GM10266 (cell line): ENCODE data around the gene RANGAP1.
A peak's percentile ranks its signal among the peaks of the same experiment; 100 is the strongest.

Experiments
- DNase-seq: peaks from one replicate; pipeline ENCODE4 v3.0.0; 2012; ENCODE audit errors: extremely low spot score
- CTCF ChIP-seq: IDR thresholded peaks from 2 replicates; pipeline ENCODE4 v1.5.1; 2012; ENCODE audit warnings: mild to moderate bottlenecking, low read depth; ENCODE audit not compliant: control insufficient read depth, insufficient read depth; ENCODE audit errors: missing control alignments

Gene RANGAP1

GRCh38 chr22:41308544-41308947 lies 22.6 kb upstream of the RANGAP1 start:
- no peak for TF ChIP-seq CTCF
- DNase-seq = no peak

GRCh38 chr22:41308054-41308453 lies 22.1 kb upstream of the RANGAP1 start:
- no peak for DNase-seq
- TF ChIP-seq CTCF = no peak

- no peak for TF ChIP-seq CTCF
- DNase-seq = no peak
Measured at GRCh38 chr22:41305646-41306045, 19.7 kb upstream of the RANGAP1 start.

- no peak for DNase-seq
- TF ChIP-seq CTCF = no peak
Measured at GRCh38 chr22:41302811-41303210, 16.8 kb upstream of the RANGAP1 start.

GRCh38 chr22:41302021-41302767 lies 16.2 kb upstream of the RANGAP1 start:
- peak; percentile 62 for DNase-seq

GRCh38 chr22:41301085-41302020 lies 15.4 kb upstream of the RANGAP1 start, which contains the start of gene ZC3H7B:
TSS of gene ZC3H7B (plus strand) at chr22:41301525. CDS start at chr22:41320661, 19,136 bp downstream.
- TF ChIP-seq CTCF = peak; percentile 62
- DNase-seq = peak; percentile 98

More at GRCh38 chr22:41302021-41302767, 16.2 kb upstream of the RANGAP1 start:
- TF ChIP-seq CTCF = no peak
